Adrenal gland (tissue), 5 donors: ENCODE data around the gene FANCE.

ENCODE experiments used
- POLR2A ChIP-seq, 2 donors: fragments of 450-650 bp; IDR thresholded peaks; one replicate each; pipeline ENCODE4 v1.6.1; 2017; ENCODE audit warnings: antibody characterized with exemption in 2 of 2, mild to moderate bottlenecking in 2 of 2, moderate library complexity in 1 of 2
- TF ChIP-seq, protein P1 (sequence below), 6 experiments: fragments of 450-650 bp in 4 of 6; fragments of 200-600 bp in 2 of 6; sonication (generic) in 1 of 6; IDR thresholded peaks; 1 replicate in 5 of 6; 2 replicates in 1 of 6; pipeline versions ENCODE4 v1.5.1 to v1.8.0; 2016 to 2021; ENCODE audit warnings: antibody characterized with exemption in 6 of 6, mild to moderate bottlenecking in 2 of 6, moderate library complexity in 1 of 6
- donor health status: DM: no; HTN: no; CAD: no.

DNA sequence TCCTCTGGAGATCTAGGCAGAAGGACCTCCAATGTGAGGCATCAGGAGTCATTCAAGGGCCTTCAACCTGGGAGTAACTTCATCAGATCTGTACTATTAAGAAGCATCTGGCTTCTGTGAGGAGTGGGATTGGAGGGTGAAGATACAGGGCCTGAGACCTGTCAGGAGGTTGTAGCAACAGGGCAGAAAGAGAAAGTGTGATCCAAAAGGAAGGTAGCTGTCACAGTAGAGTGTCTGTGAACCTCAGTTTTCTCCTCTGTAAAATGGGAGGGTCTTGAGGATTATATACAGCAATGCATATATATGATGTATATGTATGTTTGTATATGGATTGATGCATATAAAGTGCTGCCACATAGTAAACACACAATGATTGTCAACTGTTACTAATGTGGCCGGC, 13.5 kb downstream of the FANCE start:
- TF ChIP-seq, protein P1, sequence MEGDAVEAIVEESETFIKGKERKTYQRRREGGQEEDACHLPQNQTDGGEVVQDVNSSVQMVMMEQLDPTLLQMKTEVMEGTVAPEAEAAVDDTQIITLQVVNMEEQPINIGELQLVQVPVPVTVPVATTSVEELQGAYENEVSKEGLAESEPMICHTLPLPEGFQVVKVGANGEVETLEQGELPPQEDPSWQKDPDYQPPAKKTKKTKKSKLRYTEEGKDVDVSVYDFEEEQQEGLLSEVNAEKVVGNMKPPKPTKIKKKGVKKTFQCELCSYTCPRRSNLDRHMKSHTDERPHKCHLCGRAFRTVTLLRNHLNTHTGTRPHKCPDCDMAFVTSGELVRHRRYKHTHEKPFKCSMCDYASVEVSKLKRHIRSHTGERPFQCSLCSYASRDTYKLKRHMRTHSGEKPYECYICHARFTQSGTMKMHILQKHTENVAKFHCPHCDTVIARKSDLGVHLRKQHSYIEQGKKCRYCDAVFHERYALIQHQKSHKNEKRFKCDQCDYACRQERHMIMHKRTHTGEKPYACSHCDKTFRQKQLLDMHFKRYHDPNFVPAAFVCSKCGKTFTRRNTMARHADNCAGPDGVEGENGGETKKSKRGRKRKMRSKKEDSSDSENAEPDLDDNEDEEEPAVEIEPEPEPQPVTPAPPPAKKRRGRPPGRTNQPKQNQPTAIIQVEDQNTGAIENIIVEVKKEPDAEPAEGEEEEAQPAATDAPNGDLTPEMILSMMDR (IDR thresholded peaks at IDR 0.05) = no peak
- no peak for TF ChIP-seq POLR2A (IDR thresholded peaks at IDR 0.05)
